ENCODE results near the gene KLRC2.
"Not testable (repeated sequence)": the region's sequence is repeated elsewhere in the genome, so short reads cannot be mapped to it uniquely, and the experiment has no call there.

The KLRC2 gene

GRCh38 chr12:10435816-10436215, at the start of gene KLRC2:
Gene KLRC2 (minus strand): TSS chr12:10436010. CDS start chr12:10435986, 24 bp downstream.
- DNase-seq: not testable (repeated sequence)

- not testable (repeated sequence) for DNase-seq
Measured at GRCh38 chr12:10481901-10482300, 46.1 kb upstream of the KLRC2 start.

- DNase-seq: not testable (repeated sequence)
Measured at GRCh38 chr12:10472808-10473207, 37.0 kb upstream of the KLRC2 start.

GRCh38 chr12:10469701-10470100, 33.9 kb upstream of the KLRC2 start:
- no peak for DNase-seq

- no peak for DNase-seq
Measured at GRCh38 chr12:10466311-10466710, 30.5 kb upstream of the KLRC2 start.

GRCh38 chr12:10457760-10458159, 21.9 kb upstream of the KLRC2 start:
- DNase-seq: no peak

- DNase-seq: no peak
Measured at GRCh38 chr12:10456856-10457255, 21.0 kb upstream of the KLRC2 start.

- no peak for DNase-seq
Measured at GRCh38 chr12:10455766-10456165, 20.0 kb upstream of the KLRC2 start.

- no peak for DNase-seq
Measured at GRCh38 chr12:10454531-10454930, 18.7 kb upstream of the KLRC2 start.

- no peak for DNase-seq
Measured at GRCh38 chr12:10453156-10453555, 17.3 kb upstream of the KLRC2 start, which contains the start of gene KLRC1. Gene KLRC1 (minus strand): TSS chr12:10453377. CDS start chr12:10451156, 2,221 bp downstream.

GRCh38 chr12:10448236-10448635, 12.4 kb upstream of the KLRC2 start:
- no peak for DNase-seq

- DNase-seq: not testable (repeated sequence)
Measured at GRCh38 chr12:10446052-10446451, 10.2 kb upstream of the KLRC2 start.

- DNase-seq: not testable (repeated sequence)
Measured at GRCh38 chr12:10441144-10441543, 5.3 kb upstream of the KLRC2 start.

- not testable (repeated sequence) for DNase-seq
Measured at GRCh38 chr12:10439608-10440274, 3.9 kb upstream of the KLRC2 start.

- not testable (repeated sequence) for DNase-seq
Measured at GRCh38 chr12:10437601-10438000, 1.8 kb upstream of the KLRC2 start.

GRCh38 chr12:10430623-10431022, 5.2 kb downstream of the KLRC2 start:
- DNase-seq: not testable (repeated sequence)

GRCh38 chr12:10425938-10426337, 9.9 kb downstream of the KLRC2 start:
- not testable (repeated sequence) for DNase-seq

- DNase-seq: not testable (repeated sequence)
Measured at GRCh38 chr12:10424260-10424899, 11.4 kb downstream of the KLRC2 start.

GRCh38 chr12:10422159-10422558, 13.7 kb downstream of the KLRC2 start:
- DNase-seq: not testable (repeated sequence)

GRCh38 chr12:10420334-10420733, 15.5 kb downstream of the KLRC2 start, which contains the start of gene KLRC3:
Gene KLRC3 (minus strand): TSS chr12:10420595. CDS start chr12:10420550, 45 bp downstream.
- DNase-seq: not testable (repeated sequence)

- no peak for DNase-seq
Measured at GRCh38 chr12:10409392-10409791, 26.4 kb downstream of the KLRC2 start, which contains the start of gene KLRC4. Gene KLRC4 (minus strand): TSS chr12:10409757. CDS start chr12:10409575, 182 bp downstream.

- no peak for DNase-seq
Measured at GRCh38 chr12:10408842-10409241, 27.0 kb downstream of the KLRC2 start.

- no peak for DNase-seq
Measured at GRCh38 chr12:10406725-10407124, 29.1 kb downstream of the KLRC2 start.

- no peak for DNase-seq
Measured at GRCh38 chr12:10405294-10405693, 30.5 kb downstream of the KLRC2 start.

Measured in NCI-H2081 treated with DMSO at 0.1 percent for 48 hours (cell line).